Measurements from ENCODE around the gene CLDN1.
"Not testable (repeated sequence)": the region's sequence is repeated elsewhere in the genome, so short reads cannot be mapped to it uniquely, and the experiment has no call there.

Gene CLDN1

DNA sequence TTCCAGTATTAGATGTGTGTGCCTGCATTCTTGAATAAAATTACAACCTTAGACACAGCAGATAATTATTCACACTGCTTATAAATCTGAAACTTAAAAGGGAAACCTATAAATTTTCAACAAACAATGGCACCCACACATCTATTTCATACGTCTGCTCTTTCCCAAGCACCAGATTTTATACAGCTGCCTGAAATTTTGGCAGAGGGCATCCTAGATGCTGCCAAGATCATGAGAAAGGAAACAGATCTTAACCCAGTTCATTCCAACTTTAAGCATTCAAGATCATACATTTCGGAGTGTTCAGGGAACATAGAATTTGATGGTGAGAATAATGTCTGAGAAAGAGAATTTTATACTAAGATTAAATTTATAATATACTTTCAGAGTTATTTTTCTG is 53.1 kb downstream of the CLDN1 start:
- no peak for DNase-seq (ENCODE audit: low read depth in 1 of 2, low spot score in 1 of 2)
- TF ChIP-seq JUND (IDR thresholded peaks at IDR 0.05; ENCODE audit: low read depth): no peak
- in situ Hi-C loops (cut with HindIII; ENCODE audit: low pct_unique_long_range_greater_than_20kb, low sequenced_read_pairs): no loop called here

DNA sequence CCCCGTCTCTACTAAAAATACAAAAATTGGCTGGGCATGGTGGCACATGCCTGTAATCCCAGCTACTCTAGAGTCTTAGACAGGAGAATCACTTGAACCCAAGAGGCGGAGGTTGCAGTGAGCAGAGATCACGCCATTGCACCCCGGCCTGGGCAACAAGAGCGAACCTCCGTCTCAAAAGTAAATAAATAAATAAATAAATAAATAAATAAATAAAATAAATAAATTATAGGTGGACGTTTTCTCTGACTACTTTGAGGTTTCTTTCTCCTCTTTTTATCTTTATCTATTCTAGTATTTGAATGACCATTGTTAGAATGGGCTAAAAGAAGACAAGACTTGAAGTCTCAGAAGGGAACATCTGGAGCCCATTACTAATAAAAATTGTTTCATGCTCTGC is 54.8 kb downstream of the CLDN1 start:
- DNase-seq (ENCODE audit: low read depth in 1 of 2, low spot score in 1 of 2): not testable (repeated sequence)

DNA sequence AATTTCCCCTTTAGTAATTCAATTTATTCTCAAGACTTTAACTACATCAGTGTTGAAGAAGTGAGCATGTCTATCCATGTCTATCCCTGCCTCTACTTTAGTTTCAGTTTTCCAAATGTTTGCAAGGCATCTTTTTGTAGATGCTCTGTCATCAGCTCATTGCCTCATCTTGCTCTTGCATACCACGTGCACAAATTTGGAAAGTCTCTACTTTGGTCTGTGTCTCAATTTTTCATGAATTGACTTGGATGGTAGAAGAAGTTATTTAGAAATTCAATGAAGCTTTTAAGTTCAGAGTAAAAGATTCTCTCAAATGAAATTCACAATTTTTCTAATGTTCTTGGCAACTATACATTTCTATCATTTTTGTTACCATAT is 55.3 kb downstream of the CLDN1 start:
- TF ChIP-seq JUND (IDR thresholded peaks at IDR 0.05; ENCODE audit: low read depth): no peak
- in situ Hi-C loops (cut with HindIII; ENCODE audit: low pct_unique_long_range_greater_than_20kb, low sequenced_read_pairs): no loop called here
- DNase-seq (ENCODE audit: low read depth in 1 of 2, low spot score in 1 of 2): no peak

More for the DNA sequence above, 54.8 kb downstream of the CLDN1 start:
- in situ Hi-C loops (cut with HindIII; ENCODE audit: low pct_unique_long_range_greater_than_20kb, low sequenced_read_pairs): not testable (repeated sequence)

DNA sequence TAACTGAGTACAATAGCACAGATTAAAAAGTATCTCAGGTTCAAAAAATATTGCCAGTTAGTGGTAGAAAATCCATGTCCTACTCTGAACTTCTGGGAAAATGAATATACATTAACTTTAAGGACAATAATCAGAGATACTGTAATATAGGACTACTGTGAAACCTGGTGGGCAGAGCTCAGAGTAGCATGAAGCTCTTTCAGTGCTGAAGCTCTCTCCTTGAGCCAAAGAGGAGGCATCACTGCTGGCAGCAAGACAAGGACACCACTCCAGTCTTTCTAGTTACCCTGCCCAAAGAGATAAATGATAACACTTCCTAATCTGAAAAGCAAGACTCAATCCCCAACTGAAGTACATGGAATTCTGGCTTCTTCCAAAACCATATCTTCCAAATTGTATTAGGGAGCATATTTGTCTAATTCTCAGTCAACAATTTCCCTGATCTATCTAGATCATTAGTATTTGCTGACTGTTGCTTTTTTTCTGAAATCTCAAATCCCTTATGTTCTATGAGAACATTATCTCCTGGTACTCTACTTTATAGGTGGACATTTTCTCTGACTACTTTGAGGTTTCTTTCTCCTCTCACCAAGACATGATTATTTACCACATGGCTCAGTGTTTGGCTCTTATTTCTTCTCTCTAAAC is 55.9 kb downstream of the CLDN1 start:
- no peak for TF ChIP-seq JUND (IDR thresholded peaks at IDR 0.05; ENCODE audit: low read depth)
- in situ Hi-C loops (cut with HindIII; ENCODE audit: low pct_unique_long_range_greater_than_20kb, low sequenced_read_pairs): no loop called here
- DNase-seq (ENCODE audit: low read depth in 1 of 2, low spot score in 1 of 2): no peak

DNA sequence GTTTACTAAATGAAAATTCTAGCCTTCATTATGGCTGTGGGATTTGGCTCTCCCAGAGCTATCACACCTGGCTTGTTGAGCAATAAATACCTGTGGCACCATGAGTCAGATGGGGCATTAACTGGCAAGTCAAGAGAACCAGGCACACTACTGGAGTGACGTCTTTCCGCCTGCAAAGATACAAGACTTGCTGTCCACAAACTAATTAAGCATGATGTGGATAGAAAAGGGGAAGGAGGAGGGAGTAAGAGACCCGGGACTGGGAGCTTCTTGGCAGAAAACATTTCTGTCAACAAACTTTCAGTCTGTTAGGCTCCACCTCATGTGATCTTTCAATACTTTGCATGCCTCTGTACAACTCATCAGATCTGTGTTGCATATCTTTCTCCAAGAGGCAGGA is 56.5 kb downstream of the CLDN1 start:
- peak; percentile 74; the same call in 1 of the 2 replicates for TF ChIP-seq JUND (IDR thresholded peaks at IDR 0.05; ENCODE audit: low read depth)
- peak in 1 of 2 experiments; percentile 89 for DNase-seq (ENCODE audit: low read depth in 1 of 2, low spot score in 1 of 2)
- in situ Hi-C loops (cut with HindIII; ENCODE audit: low pct_unique_long_range_greater_than_20kb, low sequenced_read_pairs): no loop called here

DNA sequence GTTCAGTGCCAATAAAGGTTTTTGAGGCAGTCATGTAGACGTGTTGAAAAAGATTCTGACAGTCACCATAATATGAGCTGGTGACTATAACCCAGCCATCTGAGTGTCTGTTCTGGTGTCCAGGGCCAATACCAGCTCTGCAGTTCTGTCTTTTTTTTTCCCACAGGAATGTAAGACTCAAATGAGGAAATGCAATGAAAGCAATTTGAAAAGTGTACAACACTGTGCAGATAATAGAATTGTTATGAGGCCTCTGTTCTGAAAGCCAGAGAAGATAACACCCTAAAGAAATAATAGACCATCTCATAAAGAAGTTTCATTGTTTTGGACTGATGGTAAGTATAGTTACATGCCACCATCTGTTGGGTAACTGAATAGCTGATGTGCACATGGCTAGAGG is 57.1 kb downstream of the CLDN1 start:
- DNase-seq (ENCODE audit: low read depth in 1 of 2, low spot score in 1 of 2): peak in 1 of 2 experiments; percentile 48
- TF ChIP-seq JUND (IDR thresholded peaks at IDR 0.05; ENCODE audit: low read depth): no peak
- in situ Hi-C loops (cut with HindIII; ENCODE audit: low pct_unique_long_range_greater_than_20kb, low sequenced_read_pairs): no loop called here

DNA sequence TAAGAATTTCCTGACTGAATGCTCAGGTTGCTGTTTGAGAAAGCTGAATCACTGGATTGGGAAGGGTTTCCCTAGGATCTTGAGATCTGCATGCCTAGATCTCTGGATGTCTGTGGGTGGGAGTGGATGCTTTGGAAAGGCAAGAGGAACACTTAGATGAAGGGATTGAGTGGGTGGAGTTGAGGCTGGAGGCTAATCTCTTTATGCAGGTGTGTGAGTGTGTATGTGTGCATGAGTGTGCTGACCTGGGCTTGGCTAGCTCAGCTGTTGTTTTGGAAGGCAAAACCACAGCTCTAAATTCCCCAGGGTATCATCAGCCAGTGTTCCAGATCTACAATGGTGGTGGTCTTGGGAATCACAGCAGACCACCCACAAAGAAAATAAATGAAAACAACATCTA is 60.5 kb downstream of the CLDN1 start:
- DNase-seq (ENCODE audit: low read depth in 1 of 2, low spot score in 1 of 2): peak in 1 of 2 experiments; percentile 73
- TF ChIP-seq JUND (IDR thresholded peaks at IDR 0.05; ENCODE audit: low read depth): peak; percentile 75; the same call in 1 of the 2 replicates
- in situ Hi-C loops (cut with HindIII; ENCODE audit: low pct_unique_long_range_greater_than_20kb, low sequenced_read_pairs): no loop called here

DNA sequence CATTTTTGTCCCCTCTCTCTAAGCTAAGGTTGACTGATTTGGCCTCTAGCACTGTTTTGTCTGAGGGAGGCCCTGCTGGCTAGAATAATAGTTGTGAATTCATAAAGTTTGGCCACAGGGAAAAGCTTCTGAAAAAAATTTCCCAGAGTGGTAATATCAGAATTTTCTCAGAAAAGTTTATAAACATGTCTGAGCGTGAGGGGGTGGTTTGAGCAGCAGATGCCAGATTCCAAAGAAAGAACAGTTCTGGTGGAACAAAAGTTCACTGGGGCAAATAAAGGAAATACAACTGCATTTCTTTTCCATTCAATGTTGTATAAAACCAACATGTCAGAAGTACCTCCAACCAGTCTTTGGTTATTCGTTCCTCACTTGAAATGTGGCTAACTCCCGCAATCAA is 61.2 kb downstream of the CLDN1 start:
- in situ Hi-C loops (cut with HindIII; ENCODE audit: low pct_unique_long_range_greater_than_20kb, low sequenced_read_pairs): no loop called here
- DNase-seq (ENCODE audit: low read depth in 1 of 2, low spot score in 1 of 2): no peak
- TF ChIP-seq JUND (IDR thresholded peaks at IDR 0.05; ENCODE audit: low read depth): no peak

DNA sequence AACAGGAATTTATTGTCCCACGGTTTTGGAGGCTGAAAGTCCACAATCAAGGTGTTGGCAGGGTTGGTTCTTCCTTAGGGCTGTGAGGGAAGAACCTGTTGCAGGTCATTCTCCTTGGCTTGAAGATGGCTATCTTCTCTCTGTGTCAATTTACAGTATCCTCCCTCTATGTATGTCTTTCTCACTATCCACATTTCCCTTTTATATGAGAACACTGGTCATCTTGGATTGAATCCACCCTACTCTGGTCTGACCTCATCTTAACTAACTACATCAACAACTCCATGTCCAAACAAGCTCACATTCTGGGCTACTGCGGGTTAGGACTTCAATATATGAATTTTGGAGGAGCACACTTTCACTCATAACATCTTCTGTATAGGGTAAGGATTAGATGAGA is 61.9 kb downstream of the CLDN1 start:
- in situ Hi-C loops (cut with HindIII; ENCODE audit: low pct_unique_long_range_greater_than_20kb, low sequenced_read_pairs): no loop called here
- peak in 1 of 2 experiments; percentile 94 for DNase-seq (ENCODE audit: low read depth in 1 of 2, low spot score in 1 of 2)
- peak; percentile 90 for TF ChIP-seq JUND (IDR thresholded peaks at IDR 0.05; ENCODE audit: low read depth)

DNA sequence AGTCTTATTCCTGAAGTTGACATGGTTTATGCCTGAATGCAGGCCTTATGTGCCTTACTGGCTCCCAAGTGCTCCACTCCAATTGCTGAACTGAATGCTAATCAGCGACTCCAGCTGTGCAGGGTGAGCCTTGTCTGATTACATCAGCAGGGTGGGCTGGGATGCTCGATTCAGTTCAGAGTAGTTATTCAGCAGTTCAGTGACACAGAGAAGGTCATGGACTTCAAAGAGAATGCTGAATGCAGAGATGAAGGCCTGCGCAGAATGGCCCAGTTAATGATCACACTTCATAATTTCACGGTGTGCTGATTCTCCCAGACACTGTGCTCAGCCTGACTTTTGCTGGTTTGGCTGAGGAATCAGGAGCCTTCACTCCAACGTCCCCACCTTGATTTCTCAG is 63.6 kb downstream of the CLDN1 start:
- TF ChIP-seq JUND (IDR thresholded peaks at IDR 0.05; ENCODE audit: low read depth): no peak
- DNase-seq (ENCODE audit: low read depth in 1 of 2, low spot score in 1 of 2): no peak
- in situ Hi-C loops (cut with HindIII; ENCODE audit: low pct_unique_long_range_greater_than_20kb, low sequenced_read_pairs): no loop called here
